ENCODE data around the gene CASP7.

DNA sequence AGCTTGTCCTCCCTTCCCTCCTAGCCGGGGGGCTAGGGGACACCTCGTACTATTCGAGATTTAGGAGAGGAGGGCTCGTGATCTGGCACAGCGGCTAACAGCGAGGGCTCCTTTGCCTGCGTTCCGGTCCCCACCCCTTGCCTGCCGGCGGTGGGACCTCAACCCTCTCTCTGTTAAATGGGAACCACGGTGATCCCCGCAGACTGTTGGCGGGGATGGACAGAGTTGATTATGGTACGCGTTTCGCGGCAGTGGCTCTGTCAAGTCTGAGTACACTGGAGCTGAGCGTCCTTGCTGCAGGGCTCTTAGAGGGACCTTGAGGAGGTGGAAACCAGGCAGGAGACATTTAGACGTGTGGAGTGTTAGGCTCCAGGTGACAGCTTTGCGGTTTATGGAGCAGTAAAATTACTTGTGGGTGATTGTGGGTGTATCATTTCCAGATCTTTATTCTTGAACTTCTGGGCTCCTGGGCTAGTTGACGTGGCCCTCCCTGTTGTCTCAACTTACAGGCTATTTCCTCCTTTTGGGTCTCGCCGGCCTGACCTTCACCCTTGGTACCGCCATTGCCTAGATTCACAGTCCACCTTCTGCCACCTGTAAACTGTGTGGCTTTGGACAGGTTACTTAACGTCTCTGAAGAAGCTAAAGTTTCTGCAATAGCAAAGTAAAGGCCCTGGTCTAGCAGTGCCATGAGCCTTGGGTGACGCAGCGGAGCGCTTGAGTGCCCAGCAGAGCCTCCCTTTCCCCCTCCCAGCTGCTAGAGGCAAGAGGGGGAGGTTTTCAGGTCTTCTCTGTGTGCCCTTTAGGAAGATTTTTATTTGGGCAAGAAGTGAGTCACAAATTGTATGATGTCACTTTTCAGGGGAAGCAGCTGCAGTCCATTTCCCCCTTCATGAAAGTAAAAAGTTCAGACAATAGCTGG, 739 bp downstream of the CASP7 start:
- no peak for TF ChIP-seq POLR2A (IDR thresholded peaks at IDR 0.05; ENCODE audit: low read length)
- no peak for TF ChIP-seq GATA1 (IDR thresholded peaks at IDR 0.05; ENCODE audit: low read depth, low read length)
